ENCODE results near the gene DNHD1.
A peak's percentile ranks its signal among the peaks of the same experiment; 100 is the strongest.

DNHD1 gene

GRCh38 chr11:6531267-6531752 is 34.2 kb downstream of the DNHD1 start:
- DNase-seq, result peak; percentile 54 to 55

- DNase-seq, result no peak
Measured at GRCh38 chr11:6538456-6538855, 41.4 kb downstream of the DNHD1 start.

GRCh38 chr11:6538945-6539344 is 41.9 kb downstream of the DNHD1 start:
- DNase-seq, result no peak

- DNase-seq, result no peak
Measured at GRCh38 chr11:6539748-6540268, 42.7 kb downstream of the DNHD1 start.

- no peak for DNase-seq
Measured at GRCh38 chr11:6541356-6541755, 44.3 kb downstream of the DNHD1 start.

GRCh38 chr11:6542727-6543126 is 45.6 kb downstream of the DNHD1 start:
- DNase-seq, result no peak

GRCh38 chr11:6544921-6545850 is 48.1 kb downstream of the DNHD1 start:
- no peak for DNase-seq

GRCh38 chr11:6545917-6546605 is 49.0 kb downstream of the DNHD1 start:
- no peak for DNase-seq

- DNase-seq, result no peak
Measured at GRCh38 chr11:6546735-6547134, 49.7 kb downstream of the DNHD1 start.

- DNase-seq, result no peak
Measured at GRCh38 chr11:6547177-6547576, 50.1 kb downstream of the DNHD1 start.

- DNase-seq, result no peak
Measured at GRCh38 chr11:6548121-6548520, 51.0 kb downstream of the DNHD1 start.

- no peak for DNase-seq
Measured at GRCh38 chr11:6548641-6549040, 51.6 kb downstream of the DNHD1 start.

GRCh38 chr11:6553634-6554033 is 56.6 kb downstream of the DNHD1 start:
- DNase-seq, result no peak

- no peak for DNase-seq
Measured at GRCh38 chr11:6554828-6555706, 58.0 kb downstream of the DNHD1 start.

- DNase-seq, result no peak
Measured at GRCh38 chr11:6556139-6556949, 59.3 kb downstream of the DNHD1 start.

GRCh38 chr11:6557063-6557462 is 60.0 kb downstream of the DNHD1 start:
- no peak for DNase-seq

GRCh38 chr11:6557761-6558674 is 60.9 kb downstream of the DNHD1 start:
- DNase-seq, result no peak

- no peak for DNase-seq
Measured at GRCh38 chr11:6559369-6559768, 62.3 kb downstream of the DNHD1 start.

GRCh38 chr11:6561288-6561687 is 64.2 kb downstream of the DNHD1 start:
- DNase-seq, result no peak

- no peak for DNase-seq
Measured at GRCh38 chr11:6563121-6563619, 66.1 kb downstream of the DNHD1 start.

Data from inflammatory macrophage (primary cell).